Measurements from ENCODE around the gene CPNE5. TPM values are rescaled to one million over a fixed set of nuclear protein-coding genes. Genes with fewer than 3 reads are reported as not detected.

CPNE5 gene
- total and polyA plus RNA-seq, 7 donors, result 0.99 to 11.6 (median 3.8) TPM

DNA sequence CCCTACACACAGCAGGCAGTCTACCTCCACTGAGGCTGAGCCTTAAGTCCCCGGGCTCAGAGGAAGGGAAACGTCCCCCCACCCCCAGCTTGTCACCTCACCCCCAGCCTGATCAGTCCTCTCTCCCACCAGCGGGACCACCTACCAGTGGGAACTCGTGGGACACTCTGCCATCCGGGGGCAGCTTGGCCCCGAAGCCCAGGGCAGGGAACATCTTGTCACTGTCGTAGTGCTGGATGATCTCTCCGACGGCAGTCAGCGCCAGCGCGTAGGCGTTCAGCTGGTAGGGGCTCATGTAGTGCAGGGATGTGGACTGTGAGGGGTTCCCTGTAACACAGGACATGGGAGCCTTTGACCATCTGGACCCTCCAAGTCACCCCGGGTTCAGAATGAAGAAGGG, 93.0 kb downstream of the CPNE5 start:
- H3K36me3 ChIP-seq, result no peaks in the 10 kb centered on the region
- H3K4me3 ChIP-seq, result no peak overlapping the region
- TF ChIP-seq POLR2AphosphoS5 (IDR thresholded peaks at IDR 0.05), result no peak
- no peak for TF ChIP-seq POLR2A (IDR thresholded peaks at IDR 0.05)
- no peak for TF ChIP-seq EP300 (IDR thresholded peaks at IDR 0.05)
- intact Hi-C loops (cut with DNase I), result no loop called here
- 92 to 93% methylated on average over 14 of the region's 14 CpGs for WGBS, 2 donors
- no peak for DNase-seq
- H3K27ac ChIP-seq, result no peak overlapping the region
- H3K9me3 ChIP-seq, result peaks cover 0 to 2% (median 0%) of the 10 kb centered on the region in 4 donors
- H3K4me1 ChIP-seq, result no peaks in the 10 kb centered on the region
- no peaks in the 10 kb centered on the region for H3K27me3 ChIP-seq

DNA sequence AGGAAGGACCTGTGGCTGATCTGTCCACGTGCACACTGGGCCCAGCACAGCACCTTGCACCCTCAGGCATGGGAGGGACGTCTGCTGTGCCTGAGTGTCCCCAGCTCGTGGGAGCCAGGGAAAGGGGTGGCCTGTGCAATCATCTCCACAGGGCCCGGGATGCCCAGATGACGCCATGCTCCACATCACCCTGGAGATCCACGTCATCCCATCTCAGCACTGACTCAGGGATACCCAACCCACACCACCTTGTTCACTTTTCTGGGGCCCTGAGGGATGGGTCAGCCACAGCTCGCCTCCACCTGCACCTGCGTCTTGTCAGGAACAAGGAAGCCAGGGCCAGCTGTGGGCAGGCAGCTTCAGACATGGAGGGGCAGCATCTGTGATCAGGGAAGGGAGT, 93.4 kb downstream of the CPNE5 start:
- Histone ChIP-seq H3K4me3 (no peak overlapping the region), H3K36me3 (no peaks in the 10 kb centered on the region), H3K27me3 (no peaks in the 10 kb centered on the region), H3K4me1 (no peaks in the 10 kb centered on the region), H3K9me3 (peaks cover 0 to 2% (median 0%) of the 10 kb centered on the region in 4 donors), H3K27ac (no peak overlapping the region)
- intact Hi-C loops (cut with DNase I), result no loop called here
- TF ChIP-seq, protein P1, sequence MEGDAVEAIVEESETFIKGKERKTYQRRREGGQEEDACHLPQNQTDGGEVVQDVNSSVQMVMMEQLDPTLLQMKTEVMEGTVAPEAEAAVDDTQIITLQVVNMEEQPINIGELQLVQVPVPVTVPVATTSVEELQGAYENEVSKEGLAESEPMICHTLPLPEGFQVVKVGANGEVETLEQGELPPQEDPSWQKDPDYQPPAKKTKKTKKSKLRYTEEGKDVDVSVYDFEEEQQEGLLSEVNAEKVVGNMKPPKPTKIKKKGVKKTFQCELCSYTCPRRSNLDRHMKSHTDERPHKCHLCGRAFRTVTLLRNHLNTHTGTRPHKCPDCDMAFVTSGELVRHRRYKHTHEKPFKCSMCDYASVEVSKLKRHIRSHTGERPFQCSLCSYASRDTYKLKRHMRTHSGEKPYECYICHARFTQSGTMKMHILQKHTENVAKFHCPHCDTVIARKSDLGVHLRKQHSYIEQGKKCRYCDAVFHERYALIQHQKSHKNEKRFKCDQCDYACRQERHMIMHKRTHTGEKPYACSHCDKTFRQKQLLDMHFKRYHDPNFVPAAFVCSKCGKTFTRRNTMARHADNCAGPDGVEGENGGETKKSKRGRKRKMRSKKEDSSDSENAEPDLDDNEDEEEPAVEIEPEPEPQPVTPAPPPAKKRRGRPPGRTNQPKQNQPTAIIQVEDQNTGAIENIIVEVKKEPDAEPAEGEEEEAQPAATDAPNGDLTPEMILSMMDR (IDR thresholded peaks at IDR 0.05), result no peak
- TF ChIP-seq POLR2A (IDR thresholded peaks at IDR 0.05) (no peak), EP300 (IDR thresholded peaks at IDR 0.05) (no peak), POLR2AphosphoS5 (IDR thresholded peaks at IDR 0.05) (no peak)
- 84% methylated on average over 8 of the region's 8 CpGs for WGBS, 2 donors
- DNase-seq, result no peak

DNA sequence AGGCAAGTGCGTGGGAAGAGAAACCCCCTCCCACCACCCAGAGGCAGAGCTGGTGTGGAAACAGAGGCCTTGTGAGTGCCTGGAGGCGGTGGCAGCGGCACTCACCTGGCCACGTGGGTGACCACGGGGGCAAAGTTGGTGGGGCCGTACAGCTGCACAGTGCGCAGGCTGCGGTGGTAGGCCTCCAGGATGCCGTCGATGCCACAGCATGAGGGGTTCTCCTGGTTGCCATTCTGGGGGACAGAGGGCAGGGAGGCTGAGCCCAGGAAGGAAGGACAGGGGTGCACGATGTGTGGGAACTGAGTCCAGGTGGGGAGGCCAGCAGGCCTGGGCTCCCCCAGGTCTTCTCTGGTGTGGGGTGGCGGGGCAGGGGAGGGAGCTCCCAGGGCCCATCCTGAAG, 94.0 kb downstream of the CPNE5 start:
- no peak for DNase-seq
- Histone ChIP-seq H3K27ac (no peak overlapping the region), H3K4me3 (no peak overlapping the region), H3K36me3 (no peaks in the 10 kb centered on the region), H3K27me3 (no peaks in the 10 kb centered on the region), H3K4me1 (no peaks in the 10 kb centered on the region), H3K9me3 (peaks cover 0 to 2% (median 0%) of the 10 kb centered on the region in 4 donors)
- intact Hi-C loops (cut with DNase I), result no loop called here
- TF ChIP-seq, protein P1 (IDR thresholded peaks at IDR 0.05), result no peak
- TF ChIP-seq POLR2A (IDR thresholded peaks at IDR 0.05), result no peak
- TF ChIP-seq EP300 (IDR thresholded peaks at IDR 0.05), result no peak
- TF ChIP-seq POLR2AphosphoS5 (IDR thresholded peaks at IDR 0.05), result no peak
- WGBS, 2 donors, result 93 to 94% methylated on average over 12 of the region's 12 CpGs

DNA sequence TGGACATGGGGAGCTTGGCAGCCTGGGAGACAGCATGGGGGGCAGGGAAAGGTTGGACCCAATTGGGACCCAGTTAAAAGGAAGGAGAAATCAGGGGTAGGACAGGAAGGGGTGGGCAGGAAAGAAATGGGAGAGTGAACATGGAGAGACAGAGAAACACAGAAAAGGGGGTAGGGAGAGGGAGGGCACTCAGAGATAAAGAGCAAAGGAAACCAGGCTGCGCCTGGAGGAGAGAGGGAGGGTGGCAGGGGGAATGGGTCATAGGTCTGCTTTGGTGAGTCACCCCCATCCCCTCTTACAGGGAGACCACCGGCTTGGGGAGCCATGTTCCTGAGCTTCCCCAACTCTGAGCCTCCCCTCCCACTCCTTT, 95.0 kb downstream of the CPNE5 start:
- Histone ChIP-seq H3K27ac (no peak overlapping the region), H3K36me3 (no peaks in the 10 kb centered on the region), H3K27me3 (no peaks in the 10 kb centered on the region), H3K4me3 (no peak overlapping the region), H3K9me3 (no peaks in the 10 kb centered on the region), H3K4me1 (no peaks in the 10 kb centered on the region)
- intact Hi-C loops (cut with DNase I), result no loop called here
- DNase-seq, result no peak
- 21 to 70% methylated on average over 2 of the region's 2 CpGs for WGBS, 2 donors
- TF ChIP-seq EP300 (IDR thresholded peaks at IDR 0.05) (no peak), POLR2AphosphoS5 (IDR thresholded peaks at IDR 0.05) (no peak), POLR2A (IDR thresholded peaks at IDR 0.05) (no peak)
- TF ChIP-seq, protein P1 (IDR thresholded peaks at IDR 0.05), result no peak

DNA sequence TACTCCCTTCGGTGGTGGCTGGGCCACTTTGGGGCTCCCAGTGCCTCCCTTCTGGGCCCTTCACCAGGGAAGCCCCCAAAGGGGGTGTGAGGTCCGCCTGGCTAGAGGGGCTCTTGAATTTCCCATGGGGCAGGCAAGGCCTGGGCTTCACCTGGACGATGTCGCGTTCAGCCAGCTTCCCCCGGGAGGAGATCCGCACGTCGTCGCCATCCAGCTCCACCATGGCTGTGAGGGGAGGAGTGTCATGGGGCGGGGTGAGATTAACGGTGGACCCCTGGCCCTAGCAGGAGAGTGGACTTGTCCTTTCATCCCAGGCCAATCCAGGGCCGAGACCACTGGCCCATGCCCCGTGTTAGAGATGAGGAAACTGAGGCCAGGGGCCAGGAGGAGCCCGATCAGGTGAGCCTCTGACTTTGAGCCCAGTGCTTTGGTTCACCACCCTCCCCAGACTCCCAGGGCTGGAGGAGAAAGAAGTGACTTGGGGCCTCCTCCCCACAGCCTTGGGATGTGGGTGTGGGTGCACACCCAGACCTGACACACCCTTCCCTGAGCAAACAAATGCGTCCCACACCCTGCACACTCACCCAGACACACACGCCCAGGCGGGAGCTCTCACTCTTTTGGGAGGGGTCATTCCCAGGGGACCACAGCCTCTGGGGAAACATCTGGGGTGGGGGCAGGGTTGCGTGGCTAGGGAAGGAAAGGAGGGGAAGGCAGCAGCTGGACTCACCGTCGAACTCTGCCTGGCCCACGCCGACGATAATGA, 95.5 kb downstream of the CPNE5 start:
- H3K9me3 ChIP-seq, result no peaks in the 10 kb centered on the region
- DNase-seq, result no peak
- no peak overlapping the region for H3K4me3 ChIP-seq
- H3K27ac ChIP-seq, result no peak overlapping the region
- H3K36me3 ChIP-seq, result no peaks in the 10 kb centered on the region
- WGBS, 2 donors, result 21 to 60% methylated on average over 24 of the region's 24 CpGs
- intact Hi-C loops (cut with DNase I), result no loop called here
- TF ChIP-seq, protein P1 (IDR thresholded peaks at IDR 0.05), result no peak
- TF ChIP-seq POLR2A (IDR thresholded peaks at IDR 0.05), result no peak
- no peak for TF ChIP-seq EP300 (IDR thresholded peaks at IDR 0.05)
- TF ChIP-seq POLR2AphosphoS5 (IDR thresholded peaks at IDR 0.05), result no peak
- H3K27me3 ChIP-seq, result no peaks in the 10 kb centered on the region
- no peaks in the 10 kb centered on the region for H3K4me1 ChIP-seq

Data from sigmoid colon (tissue), 7 donors.